Stimulated activated CD8-positive, alpha-beta memory T cell treated with anti-CD3 and anti-CD28 coated beads, Interleukin-15, amount 100 ng/mL, for 1 hour (primary cell): ENCODE results near the gene ZNF740.
A peak's percentile ranks its signal among the peaks of the same experiment; 100 is the strongest.

Experiments
- DNase-seq: peaks from one replicate; pipeline ENCODE4 v3.0.0-alpha.2; 2020; ENCODE audit warnings: low read depth

Gene ZNF740

DNA sequence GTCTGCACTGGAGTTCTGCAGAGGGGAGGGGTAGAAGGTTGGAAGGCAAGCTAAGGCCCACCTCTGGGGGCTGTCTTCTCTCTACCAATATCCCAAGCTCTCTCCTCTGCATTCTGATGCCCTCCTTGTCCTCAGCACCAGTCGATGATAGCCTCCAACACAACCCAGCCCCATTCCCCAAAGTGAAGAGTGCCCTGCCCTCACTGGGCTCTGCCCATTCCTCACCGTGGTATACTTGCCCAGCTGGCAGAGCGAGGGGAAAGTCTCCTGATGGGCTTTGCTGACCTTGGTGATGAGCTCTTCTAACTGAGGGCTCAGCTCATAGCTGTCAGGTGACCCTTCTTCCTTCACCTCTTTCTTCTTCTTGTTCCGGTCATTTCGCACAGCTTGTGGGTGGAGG lies 33.7 kb downstream of the ZNF740 start:
- no peak for DNase-seq

DNA sequence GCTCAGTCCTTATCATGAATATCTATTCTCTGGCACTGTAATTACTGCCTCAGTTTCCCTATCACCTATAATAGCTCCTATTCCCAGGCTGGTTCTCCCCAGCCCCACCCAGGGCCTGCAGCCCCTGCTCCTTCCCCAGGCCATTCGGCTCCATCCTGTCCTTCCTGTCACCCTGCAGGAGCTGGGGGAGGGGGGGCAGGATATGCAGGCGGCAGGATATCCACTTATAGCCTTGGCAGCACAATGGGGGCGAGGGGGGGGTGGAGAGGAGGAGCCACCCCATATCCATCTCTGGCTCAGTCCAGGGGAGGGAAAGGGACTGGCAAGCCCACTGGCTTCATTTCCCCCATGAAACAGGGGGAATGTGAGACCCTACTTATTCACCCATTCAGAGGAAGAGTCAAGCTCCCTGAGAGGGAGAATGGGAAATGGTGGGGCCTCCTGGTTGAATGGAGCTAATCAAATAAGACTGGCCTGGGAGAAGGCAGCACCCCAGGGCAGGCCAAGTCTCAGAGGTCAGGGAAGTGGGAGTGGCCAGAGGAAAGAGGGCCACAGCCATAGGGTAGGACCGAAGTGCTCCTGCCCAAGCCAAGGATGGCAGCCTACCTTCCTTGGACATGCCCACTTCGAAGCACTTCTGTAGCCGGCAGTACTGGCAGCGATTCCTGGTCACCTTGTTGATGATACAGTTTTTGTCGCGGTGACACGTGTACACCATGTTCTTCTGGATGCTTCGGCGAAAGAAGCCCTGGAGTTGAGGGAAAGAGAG lies 34.3 kb downstream of the ZNF740 start:
- DNase-seq = no peak

DNA sequence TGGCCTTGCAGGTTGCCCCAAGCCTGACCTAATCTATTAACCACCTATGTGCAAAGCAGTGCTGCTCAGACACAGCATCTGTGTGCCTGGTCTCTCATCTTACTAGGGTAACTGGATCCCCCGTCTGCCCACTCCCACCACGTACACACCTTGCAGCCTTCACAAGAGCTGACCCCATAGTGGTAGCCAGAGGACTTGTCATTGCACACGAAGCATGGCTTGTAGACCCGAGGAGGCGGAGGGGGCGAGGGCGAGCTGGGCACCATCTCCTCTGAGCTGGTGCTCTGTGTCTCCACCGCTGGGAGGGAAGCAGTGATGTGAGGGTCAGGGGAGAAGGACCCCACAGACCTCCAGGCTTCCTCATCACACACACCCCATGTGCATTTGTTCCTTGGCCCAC lies 35.0 kb downstream of the ZNF740 start:
- DNase-seq = no peak

DNA sequence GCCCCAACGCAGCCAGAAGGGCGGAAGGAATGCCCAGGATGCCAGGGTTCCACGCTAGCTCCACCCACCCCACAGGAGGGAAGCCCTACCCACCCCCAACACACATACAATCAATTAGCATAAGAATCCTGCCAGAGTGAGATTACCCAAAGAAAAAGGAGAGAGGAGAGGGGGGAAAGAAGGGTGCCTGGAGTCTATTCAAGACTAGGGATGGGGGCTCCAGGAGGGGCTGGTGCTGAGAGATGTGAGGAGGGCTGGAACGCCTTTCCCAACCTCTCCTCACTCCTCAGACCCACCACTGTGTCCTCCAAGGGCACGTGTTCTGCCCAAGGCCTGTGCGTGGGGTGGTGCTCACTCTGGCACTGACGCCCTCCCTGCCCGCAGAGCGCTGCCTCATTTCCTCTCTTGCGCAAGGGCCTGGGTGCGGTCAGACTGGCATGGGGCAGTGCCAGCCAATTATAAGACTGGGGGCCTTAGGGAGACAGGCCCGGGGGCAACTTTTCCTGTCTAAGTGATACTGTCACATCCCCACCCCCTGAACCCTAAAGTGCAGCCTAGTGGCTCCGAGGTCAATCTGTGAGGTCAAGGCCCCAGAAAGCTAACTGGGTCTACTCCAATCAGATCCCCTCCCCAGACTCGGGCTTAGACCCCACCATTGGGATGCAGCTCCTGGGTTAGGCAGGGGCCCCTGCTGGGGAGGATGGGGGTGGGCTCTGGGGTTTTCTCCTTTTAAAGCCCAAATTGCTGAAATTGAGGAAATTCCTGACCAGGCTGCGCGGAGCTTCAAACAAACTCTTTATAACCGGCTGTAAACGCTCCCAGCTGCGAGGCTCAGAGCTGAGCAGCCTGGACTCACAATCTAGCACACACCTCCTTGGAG lies 36.8 kb downstream of the ZNF740 start:
- DNase-seq = no peak

DNA sequence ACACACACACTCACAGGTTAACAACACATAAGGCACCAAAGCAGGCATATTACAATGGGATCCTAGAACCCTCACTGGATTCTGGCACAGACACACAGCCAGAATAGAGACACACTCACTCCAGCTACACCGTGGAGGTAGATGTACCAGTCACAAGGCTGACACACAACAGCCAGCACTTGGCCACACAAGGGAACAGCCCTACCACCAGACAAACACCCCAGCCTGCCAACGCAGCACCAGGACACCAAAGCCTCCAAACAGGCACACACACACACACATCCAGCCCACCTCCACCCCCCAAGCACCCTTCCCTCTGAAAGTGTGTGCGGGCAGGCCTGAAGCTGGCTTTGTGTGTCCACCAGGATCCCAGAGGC lies 37.4 kb downstream of the ZNF740 start:
- no peak for DNase-seq

DNA sequence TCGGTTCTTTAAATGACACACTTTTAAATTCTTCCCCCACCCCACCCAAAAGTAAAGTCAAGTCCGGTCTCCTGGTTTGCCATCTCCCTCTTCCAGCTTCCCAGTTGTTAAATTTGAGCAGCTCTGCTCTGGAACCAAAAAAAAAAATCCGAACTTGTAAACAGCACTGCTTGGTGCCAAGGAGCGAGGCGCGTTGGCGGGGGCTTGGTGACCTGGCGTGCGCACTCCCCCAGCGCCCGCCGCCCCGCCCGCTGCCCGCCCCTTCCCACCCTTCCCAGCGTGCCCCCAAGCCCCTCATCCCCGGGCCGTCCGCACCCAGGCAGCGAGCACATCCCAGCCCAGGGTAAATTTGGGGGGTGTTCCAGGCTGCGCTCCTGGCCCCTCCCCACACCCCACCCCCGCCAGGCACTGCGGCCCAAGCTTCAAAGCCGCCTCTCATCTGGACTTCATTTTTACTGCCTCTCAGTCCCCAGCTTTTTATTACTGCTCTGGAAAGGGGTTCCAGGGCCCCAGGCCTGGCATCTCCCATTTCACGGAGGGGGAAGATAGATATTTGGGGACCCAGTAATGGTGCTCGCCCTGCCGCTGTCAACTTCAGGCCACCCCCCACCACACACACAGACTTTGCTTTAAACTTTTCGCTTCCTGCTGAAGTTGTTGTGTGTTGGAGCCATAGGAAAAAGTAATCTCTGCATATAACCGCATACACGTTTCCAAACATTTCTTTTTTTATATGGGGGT lies 38.2 kb downstream of the ZNF740 start:
- DNase-seq = no peak

DNA sequence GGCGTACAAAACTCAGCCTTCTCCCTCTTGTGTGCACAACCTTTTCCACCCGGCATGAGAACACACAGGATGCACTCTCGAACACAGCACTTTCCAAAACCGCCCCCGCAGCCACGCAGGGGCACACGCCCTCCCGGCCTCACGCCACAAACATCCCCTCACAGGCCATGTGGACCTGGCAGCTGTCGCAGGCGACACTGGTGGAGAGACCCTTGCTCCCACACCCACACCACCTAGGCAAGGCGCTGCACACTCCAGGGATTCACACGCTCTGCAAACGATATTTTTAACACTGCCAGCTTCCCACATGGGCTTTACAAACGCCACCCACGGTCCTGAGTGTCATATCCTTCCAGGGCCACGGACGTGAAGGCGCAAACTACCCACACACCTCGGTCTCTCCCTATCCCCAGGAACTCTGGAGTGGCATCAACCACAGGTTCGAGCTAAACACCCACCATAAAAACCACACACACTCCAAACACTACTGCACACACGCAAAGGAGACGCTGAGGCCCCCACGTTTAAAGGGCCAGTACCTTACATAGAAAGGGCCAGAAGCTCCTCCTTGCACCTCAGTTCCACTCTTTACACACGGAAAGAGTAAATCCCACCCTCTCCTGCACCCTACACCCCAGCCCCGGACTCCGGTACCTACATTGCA lies 38.9 kb downstream of the ZNF740 start:
- no peak for DNase-seq

DNA sequence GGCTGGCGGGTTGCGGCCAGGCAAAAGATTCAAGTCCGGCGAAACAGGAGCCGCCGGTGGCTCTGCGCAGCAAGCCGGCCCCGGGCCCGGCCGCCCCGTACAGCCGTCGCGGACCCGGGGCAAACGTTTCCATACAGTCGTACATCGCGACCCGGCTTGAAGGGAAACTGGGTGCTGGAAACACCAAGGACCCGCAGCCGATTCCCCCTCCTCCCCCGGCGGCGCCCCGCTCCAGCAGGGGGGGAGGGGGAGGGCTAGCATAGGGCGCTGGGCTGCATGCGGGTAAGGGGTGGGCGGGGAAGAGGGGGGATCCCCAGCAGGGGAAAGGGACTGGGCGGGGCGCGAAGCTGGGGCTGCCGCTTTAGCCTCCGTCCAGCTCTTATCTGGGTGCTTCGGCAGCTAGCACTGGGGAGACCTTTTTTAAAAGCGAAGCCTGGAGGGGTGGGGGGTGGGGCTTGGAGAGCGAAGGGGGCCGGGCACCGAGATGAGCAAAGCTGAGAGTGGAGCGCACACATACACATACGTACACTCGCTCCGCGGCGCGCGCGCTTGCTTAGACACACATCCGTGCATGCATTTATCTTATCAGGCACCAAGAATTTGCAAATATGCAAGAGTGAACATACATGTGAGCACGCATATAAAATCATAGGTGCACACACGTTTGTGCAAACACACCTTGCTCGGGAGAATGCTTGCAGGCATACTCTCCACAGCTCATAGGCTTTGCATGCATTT lies 39.6 kb downstream of the ZNF740 start:
- peak; percentile 54 for DNase-seq

DNA sequence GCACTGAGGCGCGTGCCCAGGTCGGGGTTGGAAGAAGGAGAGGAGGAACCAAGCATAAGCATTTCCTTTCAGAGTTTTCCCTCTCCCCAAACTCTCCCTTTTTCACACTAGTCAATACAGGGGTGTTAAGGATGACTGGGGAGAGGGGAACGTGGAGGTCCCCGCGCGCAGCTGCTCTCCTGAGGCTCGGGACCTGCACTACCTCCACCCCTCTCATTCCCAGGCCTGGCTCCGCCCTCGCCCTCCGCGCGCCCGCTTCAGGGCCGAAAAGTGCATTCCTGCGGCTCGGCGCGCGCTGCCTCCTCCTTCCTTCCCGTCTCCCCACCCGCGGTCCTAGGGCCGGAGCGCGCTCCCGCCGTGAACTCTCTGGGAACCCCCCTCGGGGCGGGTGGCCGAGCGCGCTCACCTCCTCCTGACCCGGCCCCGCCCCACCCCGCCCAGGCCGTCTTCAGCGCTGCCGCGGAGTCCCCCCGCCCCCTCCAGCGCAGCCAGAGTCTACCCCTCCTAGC lies 40.2 kb downstream of the ZNF740 start:
- peak; percentile 47 for DNase-seq

DNA sequence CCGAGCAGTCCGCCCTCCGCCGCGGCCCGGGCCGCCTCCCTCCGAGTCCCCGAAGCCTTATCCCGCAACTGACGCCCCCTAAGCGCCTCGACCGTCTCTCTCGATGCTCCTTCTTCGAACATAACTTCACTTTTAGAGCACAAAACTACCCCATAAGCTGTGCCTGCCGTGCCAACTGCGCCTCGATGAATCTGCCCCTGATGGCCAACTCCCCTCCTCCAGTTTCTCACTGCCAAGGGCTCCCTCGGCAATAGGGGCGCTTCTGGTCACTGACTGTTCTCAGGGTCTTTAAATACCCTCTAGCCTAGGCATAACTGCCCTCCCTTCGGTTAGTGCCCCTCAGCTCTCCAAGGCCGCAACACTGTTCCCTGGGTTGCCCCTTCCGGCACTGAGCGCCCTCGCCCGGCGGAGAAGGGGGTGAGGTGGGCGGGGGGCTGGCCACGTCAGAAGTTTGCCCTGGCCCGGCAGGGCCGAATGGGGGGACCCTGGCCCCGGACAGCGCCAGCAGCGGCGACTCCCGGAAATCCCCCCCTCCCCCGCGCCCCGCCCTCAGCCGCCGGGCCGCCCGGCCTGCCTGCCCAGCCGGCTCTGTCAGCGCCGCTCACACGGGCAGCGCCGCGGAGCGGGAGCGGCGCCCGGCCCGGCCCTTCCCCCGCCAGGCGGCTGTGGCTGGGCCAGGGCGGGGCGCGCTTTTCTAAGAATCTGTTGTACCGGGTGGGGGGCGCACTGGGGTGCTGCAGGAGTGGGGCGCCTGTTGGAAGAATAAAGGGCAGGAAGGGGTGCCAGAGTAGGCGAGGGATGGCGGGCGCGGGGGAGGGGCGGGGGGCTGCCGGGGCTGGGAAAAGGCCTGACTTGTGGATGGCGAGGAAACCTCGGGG lies 40.9 kb downstream of the ZNF740 start:
- no peak for DNase-seq

DNA sequence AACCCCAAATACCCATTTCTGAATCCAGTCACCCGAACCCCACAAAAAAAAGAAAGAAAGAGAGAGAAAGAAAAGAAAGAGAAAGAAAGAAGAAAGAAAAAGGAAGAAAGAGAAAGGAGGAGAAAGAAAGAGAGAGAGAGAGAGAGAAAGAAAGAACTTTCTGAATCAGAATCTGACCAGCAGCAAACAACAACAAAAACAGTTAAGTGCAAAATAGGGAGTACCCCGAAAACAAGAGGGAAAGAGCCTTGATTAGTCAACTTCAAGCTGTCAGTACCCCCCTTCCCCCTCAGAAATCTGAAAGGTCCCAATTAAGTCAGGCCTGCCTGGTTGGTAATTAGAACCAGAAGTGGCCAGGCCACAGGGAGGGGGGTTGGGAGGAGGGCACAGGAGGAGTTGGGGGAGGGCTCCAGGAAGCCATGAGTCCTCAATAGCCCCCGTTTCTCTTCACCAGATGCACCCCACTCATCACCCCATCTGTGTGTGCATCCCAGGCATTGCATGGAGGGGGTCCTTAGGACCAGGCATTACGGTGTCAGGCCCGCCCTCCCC lies 41.7 kb downstream of the ZNF740 start:
- no peak for DNase-seq

DNA sequence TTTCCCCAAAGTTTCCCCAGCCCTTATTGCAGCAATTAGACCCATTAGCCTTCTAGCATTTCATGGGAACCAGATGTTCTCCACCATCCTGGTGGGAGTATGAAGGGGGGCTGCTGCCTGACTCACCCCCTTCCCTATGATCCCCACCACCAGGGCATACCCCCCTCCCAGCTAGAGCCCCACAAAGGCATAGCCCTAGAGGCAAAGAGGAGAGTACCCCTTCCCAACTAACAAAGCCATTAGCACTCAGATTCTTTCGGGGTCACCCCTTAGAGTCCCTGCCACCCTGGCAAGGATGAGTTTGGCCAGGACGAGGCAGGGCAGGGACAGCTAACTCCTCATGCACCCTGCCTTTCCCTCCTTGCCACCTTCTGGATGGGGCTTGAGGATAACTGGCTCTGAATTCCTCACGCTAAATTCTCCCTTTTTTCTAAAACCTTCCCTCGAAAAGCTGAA lies 42.3 kb downstream of the ZNF740 start:
- no peak for DNase-seq

DNA sequence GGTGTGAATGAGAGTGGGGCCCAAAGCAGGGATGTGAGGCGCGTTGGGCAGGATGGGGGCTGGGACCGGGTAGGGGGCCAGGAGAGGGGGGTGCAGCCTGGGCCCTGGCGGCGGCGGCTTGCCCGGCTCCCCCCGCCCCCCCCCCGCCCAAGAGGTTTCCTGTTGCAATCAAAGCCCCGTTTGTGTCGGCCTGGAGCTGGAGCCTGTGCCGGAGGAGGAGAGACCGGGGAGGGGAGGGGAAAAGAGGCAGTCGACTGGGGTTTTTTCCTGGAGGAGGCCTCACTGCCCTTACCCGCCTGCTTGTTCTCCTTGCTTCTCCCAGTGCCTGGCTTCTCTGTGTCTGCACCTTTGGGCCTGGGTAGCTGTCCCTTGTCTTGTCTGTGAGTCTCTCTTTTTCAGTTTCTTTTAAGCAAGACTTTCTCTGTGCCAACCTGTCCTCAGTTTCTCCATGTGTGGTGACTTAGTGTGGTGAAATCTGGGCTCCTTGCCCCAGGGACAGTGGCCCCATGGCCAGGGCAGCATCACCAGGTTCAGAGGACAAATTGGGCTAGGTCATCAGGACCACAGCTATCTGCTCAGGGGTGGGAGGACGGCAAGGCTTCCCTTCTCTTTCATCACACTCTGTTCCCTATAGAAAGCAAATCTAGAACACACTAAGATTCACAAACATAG lies 43.0 kb downstream of the ZNF740 start:
- no peak for DNase-seq

DNA sequence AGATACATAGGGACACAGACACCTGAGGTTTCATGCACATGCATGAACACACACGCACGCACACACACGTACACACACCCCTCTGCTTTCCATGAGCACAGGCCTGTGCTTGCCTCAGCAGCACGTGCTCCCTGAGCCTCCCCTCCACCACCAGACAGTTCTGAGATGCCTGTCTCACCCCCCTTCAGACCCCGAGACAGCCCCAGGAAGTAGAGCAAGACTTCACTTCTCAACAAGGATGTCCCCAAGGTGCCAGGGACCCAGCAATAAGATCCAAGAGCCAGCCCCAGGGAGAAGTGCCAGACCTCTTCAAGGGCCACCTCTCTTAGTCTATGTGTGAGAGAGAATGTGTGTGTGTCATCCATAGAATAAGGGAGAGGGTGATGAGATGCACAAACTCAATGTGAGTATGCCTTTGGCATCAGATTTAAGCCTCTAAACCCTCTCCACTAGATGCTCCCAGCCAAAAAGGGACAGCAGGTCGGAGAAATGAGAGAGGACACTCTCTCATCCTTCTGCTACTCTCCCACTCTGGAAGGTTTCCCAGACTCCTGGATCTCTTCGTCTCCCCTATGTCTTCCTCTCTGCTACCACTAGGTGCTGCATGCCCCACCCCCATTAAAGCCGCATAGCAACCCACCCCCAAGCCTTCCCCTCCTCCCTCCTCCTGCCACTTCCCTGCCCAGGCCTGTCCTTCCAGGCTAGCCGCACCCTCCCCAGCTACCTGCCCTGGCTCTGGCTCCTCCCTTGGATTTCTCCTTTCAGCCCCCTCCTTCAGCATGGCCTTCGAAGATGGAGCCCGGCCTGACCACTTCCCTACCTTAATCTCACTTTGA lies 43.8 kb downstream of the ZNF740 start:
- no peak for DNase-seq

DNA sequence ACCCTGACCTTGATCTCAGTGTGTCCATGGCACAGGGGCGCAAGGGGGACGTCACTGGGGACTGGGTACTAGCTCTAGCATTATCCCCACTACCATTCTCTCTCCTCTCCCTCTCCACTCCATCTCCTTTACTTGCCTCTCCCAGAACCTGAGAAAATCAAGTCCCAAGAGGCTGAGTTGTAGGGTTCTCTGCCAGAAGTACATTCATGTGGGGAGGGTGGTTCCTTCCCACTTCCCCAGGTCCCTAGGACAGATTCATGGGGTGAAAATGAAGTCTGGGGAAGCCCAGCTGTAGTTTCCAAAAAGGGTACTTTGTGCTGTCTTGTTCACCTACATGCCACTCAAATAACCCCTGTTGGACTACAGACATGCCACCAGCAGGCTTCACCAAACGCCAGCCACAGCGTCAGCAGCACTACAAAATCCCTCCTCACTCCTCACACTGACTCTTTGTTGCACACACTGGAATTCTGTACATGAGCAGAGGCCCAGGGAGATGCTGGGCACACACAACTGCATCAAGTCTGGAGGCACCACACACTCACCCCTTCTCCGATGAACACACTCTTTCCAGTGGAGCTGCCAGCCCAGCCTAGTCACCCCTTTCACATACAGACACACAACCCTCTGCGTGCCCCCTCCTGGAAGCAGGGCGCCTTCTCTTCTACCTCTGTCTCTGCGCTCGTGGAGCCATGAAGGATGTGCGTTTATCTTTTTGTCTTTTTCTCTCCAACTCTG lies 44.5 kb downstream of the ZNF740 start:
- DNase-seq = no peak

DNA sequence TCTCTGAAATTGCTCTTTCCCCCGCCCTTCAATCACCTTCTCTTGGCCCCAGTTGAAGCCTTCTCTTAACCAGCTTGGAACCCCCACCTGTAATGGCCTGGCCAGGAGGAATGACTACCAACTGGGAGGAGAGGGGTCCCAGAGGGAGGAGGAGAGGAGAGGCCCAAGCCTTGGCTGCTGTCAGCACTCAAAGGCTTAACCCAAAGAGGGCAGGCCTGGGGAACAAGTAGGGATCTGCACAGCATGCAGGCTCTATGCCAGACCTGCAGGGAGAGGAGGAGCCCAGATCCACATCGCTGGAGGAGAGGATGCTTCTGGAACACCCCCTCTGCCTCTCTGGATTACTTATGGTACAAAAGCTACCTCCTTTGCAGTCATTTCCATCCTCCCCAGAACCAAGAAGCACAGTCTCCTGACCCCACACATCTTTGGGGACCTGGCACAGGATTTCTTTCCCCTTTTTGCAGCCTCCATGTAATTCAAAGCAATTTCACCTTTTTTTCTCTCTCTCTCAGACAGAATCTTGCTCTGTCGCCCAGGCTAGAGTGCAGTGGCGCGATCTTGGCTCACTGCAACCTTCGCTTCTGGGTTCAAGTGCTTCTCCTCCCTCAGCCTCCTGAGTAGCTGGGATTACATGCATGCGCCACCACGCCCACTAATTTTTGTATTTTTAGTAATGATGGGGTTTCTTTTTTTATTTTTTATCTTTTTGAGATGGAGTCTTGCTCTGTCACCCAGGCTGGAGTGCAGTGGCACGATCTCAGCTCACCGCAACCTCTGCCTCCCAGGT lies 45.3 kb downstream of the ZNF740 start:
- no peak for DNase-seq

DNA sequence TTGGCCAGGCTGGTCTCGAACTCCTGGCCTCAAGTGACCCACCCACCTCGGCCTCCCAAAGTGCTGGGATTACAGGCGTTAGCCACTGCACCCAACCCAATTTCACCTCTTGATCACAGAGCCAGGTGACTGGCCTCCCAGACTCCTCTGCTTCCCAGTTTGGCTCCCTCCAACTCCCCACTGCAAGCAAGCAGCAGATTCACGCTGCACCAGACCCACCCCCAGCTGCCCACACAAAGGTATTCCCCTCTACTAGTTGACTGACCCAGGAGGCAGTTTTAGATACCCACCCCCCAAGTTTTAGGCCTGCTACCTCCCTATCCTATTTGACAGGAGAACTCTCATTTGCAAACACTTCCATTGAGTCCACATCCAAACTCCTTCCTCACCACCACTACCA lies 46.3 kb downstream of the ZNF740 start:
- no peak for DNase-seq
